Left colon (tissue), 2 donors: ENCODE results near the gene RABL2B. TPM values are rescaled to one million over a fixed set of nuclear protein-coding genes. Genes with fewer than 3 reads are reported as not detected.
"Not testable (repeated sequence)": the region's sequence is repeated elsewhere in the genome, so short reads cannot be mapped to it uniquely, and the experiment has no call there.

Experiments
- ATAC-seq: fragments of 200-7000 bp; cut with Tn5 transposase; one replicate; pipeline ENCODE4 v1.9.1; 2020; ENCODE audit warnings: mild to moderate bottlenecking, moderate library complexity
- DNase-seq, 2 donors: peaks; one replicate each; pipeline ENCODE4 v3.0.0-alpha.2; 2020
- intact Hi-C, 2 donors: fragments of 100-400 bp; cut with DNase I in 1 of 2; cut with micrococcal nuclease in 1 of 2; formaldehyde crosslinking; loops; one replicate each; pipeline versions ENCODE4 v1.11.2 to v1.14.0; 2022; cut with DNase I, micrococcal nuclease
- long read RNA-seq: library from polyadenylated mRNA; unstranded; transcript quantifications from one replicate; pipeline ENCODE4 v2.0.0, GENCODE V29; 2021
- total RNA-seq, 2 donors: library from RNA; stranded (reverse); fragmentation: NEBNext Ultra II Directional; extraction: Animal tissue kit (Norgen Biotek cat#: 25700); gene quantifications; one replicate each; pipeline ENCODE4 v1.2.1, GENCODE V29; 2021
- donor health status: DM: no; HTN: no; CAD: no.
- donor health status: DM: yes; HTN: yes; CAD: no.

RABL2B gene
- 10 to 100 TPM; 20.1 to 21.3 TPM for total RNA-seq
- long read RNA-seq, partial matches to known transcripts: 2 of 19 reads
- long read RNA-seq, other reads (novel, unspliced or antisense): 13 of 19 reads

GRCh38 chr22:50783033-50783879 lies at the start of gene RABL2B:
RABL2B (minus strand) TSS chr22:50783636; CDS start chr22:50782294, 1,342 bp downstream.
- peak; percentile 84 to 93 for DNase-seq

GRCh38 chr22:50786936-50787335 lies 3.5 kb upstream of the RABL2B start:
- intact Hi-C loops, DNase-seq, ATAC-seq: not testable (repeated sequence)

More at GRCh38 chr22:50783033-50783879, at the start of gene RABL2B:
- peak; percentile 96 for ATAC-seq
- intact Hi-C loops: not testable (repeated sequence)

DNA sequence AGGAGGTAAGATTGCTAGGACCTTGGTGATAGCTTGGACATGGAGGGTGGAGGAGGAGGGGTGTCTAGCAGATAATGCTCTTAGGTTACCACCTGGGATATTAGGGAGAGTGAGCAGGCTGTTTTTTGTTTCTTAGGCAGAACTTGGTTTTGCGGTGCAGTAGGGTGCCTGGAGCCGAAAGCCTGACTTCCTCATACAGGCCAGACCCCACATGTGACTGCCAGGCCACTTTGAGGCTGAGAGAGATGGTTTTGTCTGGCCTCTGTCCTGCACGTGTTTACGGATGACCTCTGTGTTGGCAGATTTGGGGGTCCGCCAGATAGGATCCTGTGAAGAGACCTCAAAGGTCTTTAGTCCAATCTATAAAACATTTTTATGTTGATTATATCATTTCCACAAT lies 1.9 kb upstream of the RABL2B start:
- DNase-seq, intact Hi-C loops: not testable (repeated sequence)

DNA sequence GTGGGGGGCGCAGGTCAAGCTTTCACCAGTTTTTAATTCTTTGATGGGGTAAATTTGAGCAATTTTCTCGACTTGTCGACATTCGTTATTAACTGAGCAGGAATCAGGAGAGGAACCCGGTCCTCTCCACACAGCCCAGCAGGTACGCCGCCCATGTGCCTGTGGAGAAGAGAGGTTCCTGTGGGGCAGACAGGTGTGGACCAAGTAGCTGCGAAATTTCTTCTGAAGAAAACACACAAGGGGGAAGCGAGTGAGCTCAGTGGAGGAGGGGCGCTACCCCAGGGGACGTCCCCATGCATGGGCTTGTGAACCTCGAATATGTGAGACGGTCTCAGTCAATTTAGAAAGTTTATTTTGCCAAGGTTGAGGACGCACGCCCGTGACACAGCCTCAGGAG lies 442 bp upstream of the RABL2B start:
- ATAC-seq (peak; percentile 39), DNase-seq (peak in 1 of 2 donors; percentile 8)
- intact Hi-C loops: not testable (repeated sequence)

More for the DNA sequence above, 1.9 kb upstream of the RABL2B start:
- ATAC-seq: not testable (repeated sequence)

- DNase-seq, intact Hi-C loops, ATAC-seq: not testable (repeated sequence)
Observed at GRCh38 chr22:50782253-50782652, 1.2 kb downstream of the RABL2B start.

DNA sequence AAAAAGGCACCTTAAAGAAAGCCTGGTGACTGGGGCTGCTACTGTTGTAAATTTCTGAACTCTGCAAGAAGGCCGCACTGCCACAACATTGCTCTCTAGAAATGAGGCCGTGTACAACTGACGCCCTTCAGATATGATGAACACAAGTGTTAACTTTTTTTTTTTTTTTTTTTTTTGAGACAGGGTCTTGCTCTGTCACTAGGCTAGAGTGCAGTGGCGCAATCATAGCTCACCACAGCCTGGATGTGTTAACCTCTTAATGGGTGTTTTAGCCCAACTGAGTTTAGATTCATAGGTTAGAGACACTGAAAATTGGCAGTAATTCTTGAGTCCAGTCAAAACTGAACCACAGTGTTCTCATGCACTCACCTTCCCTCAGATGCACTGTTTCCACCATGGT lies 3.2 kb downstream of the RABL2B start:
- intact Hi-C loops, DNase-seq, ATAC-seq: not testable (repeated sequence)

DNA sequence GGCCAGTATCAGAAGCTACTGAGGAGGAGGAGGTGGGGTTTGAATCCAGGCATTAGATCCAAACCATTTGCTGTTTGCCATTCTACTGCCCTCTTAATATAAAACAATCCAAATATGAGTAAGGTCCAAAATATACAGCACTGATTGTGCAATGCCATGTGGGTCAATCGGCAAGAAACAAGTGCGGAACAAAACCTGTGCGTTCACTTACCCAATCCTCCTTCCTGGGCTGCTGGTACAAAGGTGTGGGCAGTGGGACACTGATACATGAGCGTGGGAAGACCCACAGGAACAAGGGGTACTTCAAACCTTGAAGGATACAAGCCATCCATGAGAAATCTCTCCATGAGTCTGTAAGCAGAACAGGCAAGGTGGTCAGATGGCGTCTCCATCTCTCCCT lies 5.8 kb downstream of the RABL2B start:
- DNase-seq, intact Hi-C loops, ATAC-seq: not testable (repeated sequence)

DNA sequence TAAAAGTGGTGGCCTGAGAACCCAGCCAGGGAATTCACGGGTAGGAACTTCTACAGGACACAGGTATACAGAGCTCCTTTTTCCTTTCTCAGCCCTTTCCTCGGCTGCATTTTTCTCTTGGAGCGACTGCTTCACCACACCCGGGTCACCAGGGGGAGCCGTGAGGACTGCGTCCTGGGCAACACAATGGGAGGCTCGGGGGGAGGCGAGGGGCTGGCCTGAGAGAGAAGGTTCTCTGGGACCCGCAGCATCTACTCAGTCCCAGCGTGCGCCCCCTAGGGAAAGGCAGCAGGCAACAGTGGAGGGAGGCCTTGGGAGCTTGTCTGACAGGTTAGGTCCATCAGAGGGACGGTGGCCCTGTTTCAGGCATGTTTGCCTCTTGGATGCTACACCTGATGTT lies 8.3 kb downstream of the RABL2B start:
- DNase-seq: peak; percentile 36 to 53
- peak; percentile 79 for ATAC-seq
- intact Hi-C loops: not testable (repeated sequence)

DNA sequence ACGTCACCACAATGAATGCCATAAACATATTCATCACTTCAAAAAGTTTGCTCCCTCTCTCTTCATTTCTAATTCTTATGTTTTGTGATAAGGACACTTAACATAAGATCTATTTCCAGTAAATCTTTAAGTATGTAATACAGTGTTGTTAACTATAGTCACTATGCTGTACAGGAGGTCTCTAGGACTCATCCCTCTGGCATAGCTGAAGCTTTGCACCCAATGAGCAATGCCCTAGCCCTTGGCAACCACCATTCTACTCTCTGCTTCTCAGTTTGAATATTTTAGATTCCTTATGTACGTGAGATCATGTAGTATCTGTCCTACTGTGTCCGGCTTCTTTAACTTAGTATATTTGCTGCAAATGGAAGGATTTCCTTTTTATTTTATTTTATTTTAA lies 19.1 kb downstream of the RABL2B start:
- DNase-seq, ATAC-seq, intact Hi-C loops: not testable (repeated sequence)

GRCh38 chr22:50761829-50762228 lies 21.6 kb downstream of the RABL2B start:
- DNase-seq, intact Hi-C loops, ATAC-seq: not testable (repeated sequence)

- ATAC-seq, intact Hi-C loops, DNase-seq: not testable (repeated sequence)
Observed at GRCh38 chr22:50759597-50760341, 23.7 kb downstream of the RABL2B start.

- ATAC-seq (peak; percentile 25), DNase-seq (peak; percentile 56 to 69)
- intact Hi-C loops: not testable (repeated sequence)
Observed at GRCh38 chr22:50756949-50757491, 26.4 kb downstream of the RABL2B start.

GRCh38 chr22:50756406-50756805 lies 27.0 kb downstream of the RABL2B start:
- DNase-seq, intact Hi-C loops, ATAC-seq: not testable (repeated sequence)

GRCh38 chr22:50755251-50755650 lies 28.2 kb downstream of the RABL2B start:
- intact Hi-C loops, DNase-seq, ATAC-seq: not testable (repeated sequence)

- intact Hi-C loops, ATAC-seq, DNase-seq: not testable (repeated sequence)
Observed at GRCh38 chr22:50749302-50750074, 33.9 kb downstream of the RABL2B start.

DNA sequence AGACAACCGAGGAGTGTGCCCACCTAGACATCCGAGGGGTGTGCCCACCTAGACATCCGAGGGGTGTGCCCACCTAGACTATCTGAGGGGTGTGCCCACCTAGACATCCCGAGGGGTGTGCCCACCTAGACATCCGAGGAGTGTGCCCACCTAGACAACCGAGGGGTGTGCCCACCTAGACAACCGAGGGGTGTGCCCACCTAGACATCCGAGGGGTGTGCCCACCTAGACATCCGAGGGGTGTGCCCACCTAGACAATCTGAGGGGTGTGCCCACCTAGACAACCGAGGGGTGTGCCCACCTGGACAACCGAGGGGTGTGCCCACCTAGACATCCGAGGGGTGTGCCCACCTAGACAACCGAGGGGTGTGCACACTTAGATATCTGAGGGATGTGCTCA lies 34.8 kb downstream of the RABL2B start:
- intact Hi-C loops, ATAC-seq, DNase-seq: not testable (repeated sequence)

DNA sequence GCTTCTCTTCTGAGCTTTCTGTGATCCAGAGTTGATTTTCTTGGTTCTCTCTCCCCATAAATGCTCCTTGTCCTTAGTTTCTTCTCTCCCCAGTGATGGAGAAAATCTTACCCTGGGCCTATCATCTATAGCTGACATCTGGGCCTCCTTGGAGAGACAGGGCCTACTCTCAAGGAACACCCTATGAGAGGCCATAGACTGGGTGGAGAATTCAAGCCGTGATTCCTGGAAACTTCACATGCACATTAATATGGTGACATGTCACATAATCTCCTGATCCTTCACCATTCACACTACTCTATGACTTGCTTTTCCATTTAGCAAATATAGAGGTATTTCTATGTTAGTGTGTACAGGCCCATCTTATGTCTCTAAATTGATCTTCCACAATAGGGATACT lies 35.9 kb downstream of the RABL2B start:
- intact Hi-C loops, DNase-seq, ATAC-seq: not testable (repeated sequence)

- intact Hi-C loops, ATAC-seq, DNase-seq: not testable (repeated sequence)
Observed at GRCh38 chr22:50744424-50744823, 39.0 kb downstream of the RABL2B start.
